Measurements from ENCODE around the gene TMC7.

The TMC7 gene

GRCh38 chr16:19029980-19030379, 46.2 kb downstream of the TMC7 start:
- H3K27me3 Mint-ChIP-seq, result peaks cover 7% of the 10 kb centered on the region
- no peak overlapping the region for H3K4me3 Mint-ChIP-seq
- no peaks in the 10 kb centered on the region for H3K4me1 Mint-ChIP-seq
- H3K27ac Mint-ChIP-seq, result no peak overlapping the region
- ATAC-seq (ENCODE audit: low read depth) (no peak), DNase-seq (ENCODE audit: low spot score in 2 of 2) (no peak)
- H3K9me3 Mint-ChIP-seq, result peaks cover 3% of the 10 kb centered on the region
- H3K36me3 Mint-ChIP-seq, result no peaks in the 10 kb centered on the region

GRCh38 chr16:19031738-19032137, 48.0 kb downstream of the TMC7 start:
- no peak for ATAC-seq (ENCODE audit: low read depth)
- no peak for DNase-seq (ENCODE audit: low spot score in 2 of 2)
- no peak overlapping the region for H3K4me3 Mint-ChIP-seq
- H3K27ac Mint-ChIP-seq, result no peak overlapping the region
- H3K4me1 Mint-ChIP-seq, result no peaks in the 10 kb centered on the region
- H3K27me3 Mint-ChIP-seq, result peaks cover 8% of the 10 kb centered on the region
- peaks cover 7% of the 10 kb centered on the region for H3K9me3 Mint-ChIP-seq
- H3K36me3 Mint-ChIP-seq, result peaks cover 2% of the 10 kb centered on the region

- H3K27me3 Mint-ChIP-seq, result peaks cover 8% of the 10 kb centered on the region
- H3K9me3 Mint-ChIP-seq, result peaks cover 7% of the 10 kb centered on the region
- H3K4me3 Mint-ChIP-seq, result no peak overlapping the region
- H3K36me3 Mint-ChIP-seq, result peaks cover 2% of the 10 kb centered on the region
- DNase-seq (ENCODE audit: low spot score in 2 of 2) (no peak), ATAC-seq (ENCODE audit: low read depth) (no peak)
- H3K4me1 Mint-ChIP-seq, result no peaks in the 10 kb centered on the region
- H3K27ac Mint-ChIP-seq, result no peak overlapping the region
These were observed 50.0 kb downstream of the TMC7 start for GRCh38 chr16:19033761-19034160.

- Mint-ChIP-seq H3K27ac (no peak overlapping the region), H3K27me3 (peaks cover 5% of the 10 kb centered on the region), H3K36me3 (peaks cover 2% of the 10 kb centered on the region), H3K9me3 (peaks cover 4% of the 10 kb centered on the region), H3K4me1 (no peaks in the 10 kb centered on the region), H3K4me3 (no peak overlapping the region)
- ATAC-seq (ENCODE audit: low read depth), result no peak
- DNase-seq (ENCODE audit: low spot score in 2 of 2), result no peak
These were observed 56.7 kb downstream of the TMC7 start for GRCh38 chr16:19040400-19040799.

GRCh38 chr16:19044769-19045168, 61.0 kb downstream of the TMC7 start:
- no peaks in the 10 kb centered on the region for H3K36me3 Mint-ChIP-seq
- H3K9me3 Mint-ChIP-seq, result no peaks in the 10 kb centered on the region
- H3K4me1 Mint-ChIP-seq, result no peaks in the 10 kb centered on the region
- ATAC-seq (ENCODE audit: low read depth), result no peak
- H3K27ac Mint-ChIP-seq, result no peak overlapping the region
- DNase-seq (ENCODE audit: low spot score in 2 of 2), result no peak
- no peak overlapping the region for H3K4me3 Mint-ChIP-seq
- peaks cover 3% of the 10 kb centered on the region for H3K27me3 Mint-ChIP-seq

- Mint-ChIP-seq H3K36me3 (no peaks in the 10 kb centered on the region), H3K9me3 (no peaks in the 10 kb centered on the region), H3K4me1 (no peaks in the 10 kb centered on the region), H3K4me3 (no peak overlapping the region), H3K27ac (no peak overlapping the region), H3K27me3 (peaks cover 3% of the 10 kb centered on the region)
- no peak for ATAC-seq (ENCODE audit: low read depth)
- no peak for DNase-seq (ENCODE audit: low spot score in 2 of 2)
These were observed 62.3 kb downstream of the TMC7 start for GRCh38 chr16:19046062-19046461.

- Mint-ChIP-seq H3K27ac (no peak overlapping the region), H3K4me1 (peaks cover 2% of the 10 kb centered on the region), H3K27me3 (peaks cover 5% of the 10 kb centered on the region), H3K9me3 (no peaks in the 10 kb centered on the region), H3K4me3 (no peak overlapping the region), H3K36me3 (no peaks in the 10 kb centered on the region)
- DNase-seq (ENCODE audit: low spot score in 2 of 2) (no peak), ATAC-seq (ENCODE audit: low read depth) (no peak)
These were observed 79.0 kb downstream of the TMC7 start for GRCh38 chr16:19062706-19063105.

- H3K27ac Mint-ChIP-seq, result peak overlapping the region; percentile 96
- H3K4me1 Mint-ChIP-seq, result peaks cover 4% of the 10 kb centered on the region
- peaks cover 1% of the 10 kb centered on the region for H3K36me3 Mint-ChIP-seq
- ATAC-seq (ENCODE audit: low read depth) (no peak), DNase-seq (ENCODE audit: low spot score in 2 of 2) (peak in 1 of 2 donors; percentile 14)
- peak overlapping the region; percentile 93 for H3K4me3 Mint-ChIP-seq
- H3K9me3 Mint-ChIP-seq, result no peaks in the 10 kb centered on the region
- no peaks in the 10 kb centered on the region for H3K27me3 Mint-ChIP-seq
These were observed 83.2 kb downstream of the TMC7 start for GRCh38 chr16:19066988-19067348.

- H3K9me3 Mint-ChIP-seq, result no peaks in the 10 kb centered on the region
- ATAC-seq (ENCODE audit: low read depth) (peak; percentile 80), DNase-seq (ENCODE audit: low spot score in 2 of 2) (peak; percentile 98)
- H3K36me3 Mint-ChIP-seq, result peaks cover 3% of the 10 kb centered on the region
- H3K4me1 Mint-ChIP-seq, result peaks cover 5% of the 10 kb centered on the region
- H3K27ac Mint-ChIP-seq, result peak within 1 kb of the TSS; percentile 96
- H3K4me3 Mint-ChIP-seq, result peak within 1 kb of the TSS; percentile 93
- no peaks in the 10 kb centered on the region for H3K27me3 Mint-ChIP-seq
These were observed 83.9 kb downstream of the TMC7 start, which contains the start of gene COQ7 for GRCh38 chr16:19067349-19068236. COQ7 (plus strand) TSS chr16:19067614; CDS start chr16:19067665, 51 bp downstream.

- Mint-ChIP-seq H3K27ac (peak overlapping the region; percentile 96), H3K9me3 (no peaks in the 10 kb centered on the region), H3K4me3 (peak overlapping the region; percentile 93), H3K4me1 (peaks cover 5% of the 10 kb centered on the region), H3K27me3 (no peaks in the 10 kb centered on the region), H3K36me3 (peaks cover 5% of the 10 kb centered on the region)
- DNase-seq (ENCODE audit: low spot score in 2 of 2) (no peak), ATAC-seq (ENCODE audit: low read depth) (no peak)
These were observed 84.6 kb downstream of the TMC7 start for GRCh38 chr16:19068237-19068815.

GRCh38 chr16:19071811-19072777, 88.4 kb downstream of the TMC7 start:
- Mint-ChIP-seq H3K36me3 (peaks cover 14% of the 10 kb centered on the region), H3K27ac (no peak overlapping the region), H3K9me3 (no peaks in the 10 kb centered on the region), H3K4me1 (peaks cover 5% of the 10 kb centered on the region), H3K27me3 (no peaks in the 10 kb centered on the region), H3K4me3 (no peak overlapping the region)
- peak; percentile 32 to 41 for DNase-seq (ENCODE audit: low spot score in 2 of 2)
- ATAC-seq (ENCODE audit: low read depth), result no peak

- Mint-ChIP-seq H3K27ac (peak overlapping the region; percentile 35), H3K36me3 (peaks cover 15% of the 10 kb centered on the region), H3K9me3 (no peaks in the 10 kb centered on the region), H3K27me3 (no peaks in the 10 kb centered on the region), H3K4me1 (peaks cover 3% of the 10 kb centered on the region), H3K4me3 (no peak overlapping the region)
- ATAC-seq (ENCODE audit: low read depth) (no peak), DNase-seq (ENCODE audit: low spot score in 2 of 2) (no peak)
These were observed 89.6 kb downstream of the TMC7 start for GRCh38 chr16:19073344-19073743.

- peak overlapping the region; percentile 35 for H3K27ac Mint-ChIP-seq
- H3K9me3 Mint-ChIP-seq, result no peaks in the 10 kb centered on the region
- no peak for ATAC-seq (ENCODE audit: low read depth)
- no peak overlapping the region for H3K4me3 Mint-ChIP-seq
- peaks cover 3% of the 10 kb centered on the region for H3K4me1 Mint-ChIP-seq
- H3K27me3 Mint-ChIP-seq, result no peaks in the 10 kb centered on the region
- DNase-seq (ENCODE audit: low spot score in 2 of 2), result no peak
- H3K36me3 Mint-ChIP-seq, result peaks cover 19% of the 10 kb centered on the region
These were observed 90.1 kb downstream of the TMC7 start for GRCh38 chr16:19073863-19074262.

GRCh38 chr16:19075511-19075910, 91.8 kb downstream of the TMC7 start:
- Mint-ChIP-seq H3K9me3 (no peaks in the 10 kb centered on the region), H3K4me1 (peaks cover 3% of the 10 kb centered on the region), H3K4me3 (no peak overlapping the region), H3K36me3 (peaks cover 19% of the 10 kb centered on the region), H3K27me3 (no peaks in the 10 kb centered on the region), H3K27ac (no peak overlapping the region)
- ATAC-seq (ENCODE audit: low read depth) (no peak), DNase-seq (ENCODE audit: low spot score in 2 of 2) (no peak)

All from memory B cell (primary cell).